ACHN (cell line): ENCODE results near the gene BAIAP3.
"Not testable (repeated sequence)": the region's sequence is repeated elsewhere in the genome, so short reads cannot be mapped to it uniquely, and the experiment has no call there.

Experiments used
- DNase-seq: peaks from one replicate; pipeline ENCODE4 v3.0.0-alpha.2; 2015
- in situ Hi-C: cut with HindIII; loops from 2 replicates; pipeline ENCODE4 v1.10.0; 2017; ENCODE audit warnings: low sequenced_read_pairs, low pct_ligation_motif_present, low pct_unique_long_range_greater_than_20kb

The BAIAP3 gene

GRCh38 chr16:1326946-1327618 lies 6.4 kb upstream of the BAIAP3 start:
- in situ Hi-C loops, result no loop called here
- DNase-seq, result no peak

DNA sequence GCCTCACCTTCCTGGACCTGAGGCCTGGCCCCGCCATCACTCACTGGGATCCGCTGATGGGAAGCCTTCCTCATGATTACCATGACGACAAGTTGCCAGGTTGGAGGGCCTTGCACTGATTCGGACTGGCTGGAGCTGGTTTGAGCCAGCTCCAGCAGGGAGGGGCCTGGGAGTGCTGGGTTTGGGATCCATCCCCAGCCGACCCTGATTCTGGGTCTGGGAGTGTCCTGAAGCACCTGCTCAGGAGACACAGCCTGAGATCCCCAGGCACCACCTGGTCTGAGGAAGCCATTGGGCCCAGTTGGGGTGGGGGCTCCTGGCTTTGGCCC lies 5.9 kb upstream of the BAIAP3 start:
- in situ Hi-C loops, result no loop called here
- no peak for DNase-seq

DNA sequence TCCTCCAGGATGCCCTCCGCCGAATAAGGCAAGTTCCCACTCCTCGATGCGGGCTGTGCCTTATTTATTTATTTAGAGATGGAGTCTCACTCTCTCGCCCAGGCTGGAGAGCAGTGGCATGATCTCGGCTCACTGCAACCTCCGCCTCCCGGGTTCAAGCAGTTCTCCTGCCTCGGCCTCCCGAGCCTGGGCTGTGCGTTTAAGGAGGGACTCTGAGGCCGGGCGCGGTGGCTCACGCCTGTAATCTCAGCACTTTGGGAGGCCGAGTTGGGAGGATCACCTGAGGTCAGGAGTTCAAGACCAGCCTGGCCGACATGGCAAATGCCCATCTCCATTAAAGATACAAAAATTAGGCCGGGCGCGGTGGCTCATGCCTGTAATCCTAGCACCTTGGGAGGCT lies 5.3 kb upstream of the BAIAP3 start:
- DNase-seq, in situ Hi-C loops: not testable (repeated sequence)

DNA sequence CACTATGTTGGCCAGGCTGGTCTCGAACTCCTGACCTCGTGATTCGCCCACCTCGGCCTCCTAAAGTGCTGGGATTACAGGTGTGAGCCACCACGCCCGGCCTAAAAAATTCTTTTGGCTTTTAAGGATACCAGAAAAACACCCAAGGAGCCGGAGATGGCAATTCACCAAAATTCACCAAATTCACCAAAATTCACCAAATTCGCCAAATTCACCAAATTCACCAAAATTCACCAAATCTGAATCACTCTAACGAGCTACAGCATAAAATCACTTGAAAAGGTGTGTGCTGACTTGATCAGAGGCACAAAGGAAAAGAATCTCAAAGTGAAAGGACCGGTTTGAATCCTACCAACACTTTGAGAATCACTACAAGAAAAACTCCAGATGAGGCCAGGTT lies 4.5 kb upstream of the BAIAP3 start:
- in situ Hi-C loops, DNase-seq: not testable (repeated sequence)

GRCh38 chr16:1330260-1330914 lies 3.1 kb upstream of the BAIAP3 start:
- DNase-seq, result no peak
- in situ Hi-C loops, result no loop called here

DNA sequence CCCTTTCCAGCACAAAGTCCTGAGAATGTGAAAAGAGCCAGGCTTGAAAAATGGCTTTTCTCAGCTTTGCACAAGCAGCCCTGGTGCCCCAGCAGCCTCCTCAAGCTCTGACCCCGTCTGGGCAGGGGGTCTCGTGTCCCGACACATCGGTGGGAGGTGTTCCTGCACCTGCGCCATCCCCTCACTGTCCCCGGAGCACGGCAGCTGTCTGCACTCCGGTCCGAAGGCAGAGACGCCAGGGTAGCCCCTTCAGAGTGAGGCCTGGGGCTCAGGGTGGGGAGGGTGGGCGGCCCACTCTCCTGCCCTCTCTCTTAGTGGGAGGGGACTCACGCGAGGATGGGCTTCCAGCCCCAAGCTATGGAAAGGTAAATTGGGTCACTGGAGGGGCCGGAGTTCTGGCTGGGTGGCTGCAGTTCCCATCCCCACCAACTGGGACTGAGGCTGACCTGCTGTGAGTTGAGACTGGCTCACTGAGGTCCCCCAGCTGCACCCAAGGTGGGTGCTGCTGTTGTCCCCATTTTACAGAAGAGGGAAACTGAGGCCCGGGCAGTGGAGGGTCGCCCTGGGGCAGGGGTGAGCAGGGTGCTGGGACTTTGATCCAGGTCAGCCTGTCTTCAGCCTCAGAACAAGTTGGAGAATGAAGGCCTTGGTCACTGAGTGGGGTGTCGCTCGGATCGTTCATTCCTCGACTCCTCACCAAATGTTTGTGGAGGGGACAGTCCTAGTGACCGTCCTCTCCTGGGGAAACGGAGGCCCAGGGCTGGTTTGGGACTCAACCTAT lies 2.3 kb upstream of the BAIAP3 start:
- in situ Hi-C loops, result no loop called here
- DNase-seq, result no peak

DNA sequence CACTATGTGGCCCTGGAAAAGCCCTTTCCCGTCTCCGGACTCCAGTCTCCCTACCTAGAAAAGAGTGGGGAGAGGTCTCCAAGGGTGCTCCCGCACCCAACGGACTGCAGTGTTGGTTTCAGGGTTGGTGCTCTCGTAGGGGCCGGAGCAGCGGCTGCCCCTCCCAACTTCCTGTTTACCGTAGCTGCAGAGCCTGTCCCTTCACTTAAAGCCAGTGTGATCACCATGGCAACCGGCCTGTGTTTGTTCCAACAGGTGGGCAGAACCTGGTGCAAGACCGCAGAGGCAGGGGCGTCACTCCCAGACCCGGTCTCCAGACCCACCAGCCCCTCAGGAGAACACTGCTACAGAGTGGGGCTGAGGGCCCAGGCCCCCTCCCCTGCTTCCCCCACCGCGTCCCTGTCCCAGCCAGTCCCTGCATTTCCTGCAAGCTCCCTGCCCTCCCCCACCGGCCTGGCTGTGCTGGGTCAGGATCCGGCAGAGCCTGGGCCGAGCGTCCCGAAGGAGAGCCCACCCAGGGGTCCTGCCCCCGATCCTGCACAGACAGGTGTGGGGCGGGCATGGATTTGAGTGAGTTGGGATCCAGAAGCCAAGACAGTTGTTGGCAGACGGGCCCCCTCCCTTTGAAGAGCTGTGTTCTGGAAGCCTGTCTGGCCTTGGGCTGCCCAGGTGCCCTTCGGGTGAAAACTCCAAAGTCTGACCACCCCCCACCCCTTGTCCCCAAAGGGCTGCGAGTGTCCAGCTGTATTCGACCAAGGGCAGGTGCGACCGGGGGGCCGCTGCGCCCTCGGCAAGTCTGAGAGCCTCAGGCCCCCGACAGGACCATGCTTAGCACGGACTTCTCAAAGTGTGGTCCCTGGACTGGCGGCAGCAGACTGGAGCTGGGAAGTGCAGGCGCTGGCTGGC lies 1.5 kb upstream of the BAIAP3 start:
- no peak for DNase-seq
- in situ Hi-C loops, result no loop called here

DNA sequence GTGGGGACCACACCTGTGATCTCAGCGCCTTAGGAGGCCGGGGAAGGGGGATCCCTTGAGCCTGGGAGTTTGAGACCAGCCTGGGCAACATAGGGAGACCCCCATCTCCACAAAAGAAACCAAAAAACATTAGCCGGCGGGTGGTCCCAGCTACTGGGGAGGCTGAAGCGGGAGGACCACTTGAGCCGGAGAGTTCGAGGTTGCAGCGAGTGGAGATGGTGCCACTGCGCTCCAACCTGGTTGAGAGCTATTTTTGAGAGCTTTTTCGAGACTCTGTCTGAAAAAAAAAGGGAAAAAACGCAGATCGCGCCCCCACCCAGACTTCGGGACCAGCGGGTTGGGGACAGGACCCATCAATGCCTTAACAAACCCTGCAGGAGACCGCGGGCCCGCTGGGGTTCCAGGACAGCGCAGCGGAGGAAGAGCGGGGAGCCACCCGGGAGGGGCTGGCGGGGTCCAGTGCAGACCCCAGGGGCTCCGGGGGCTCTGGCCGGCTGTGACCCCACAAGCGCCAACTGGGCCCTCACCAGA lies 762 bp upstream of the BAIAP3 start:
- in situ Hi-C loops, result no loop called here
- DNase-seq, result no peak

- in situ Hi-C loops, result no loop called here
- DNase-seq, result no peak
Observed at GRCh38 chr16:1333854-1334700, 632 bp downstream of the BAIAP3 start.

GRCh38 chr16:1334739-1335138 lies 1.3 kb downstream of the BAIAP3 start:
- no peak for DNase-seq

DNA sequence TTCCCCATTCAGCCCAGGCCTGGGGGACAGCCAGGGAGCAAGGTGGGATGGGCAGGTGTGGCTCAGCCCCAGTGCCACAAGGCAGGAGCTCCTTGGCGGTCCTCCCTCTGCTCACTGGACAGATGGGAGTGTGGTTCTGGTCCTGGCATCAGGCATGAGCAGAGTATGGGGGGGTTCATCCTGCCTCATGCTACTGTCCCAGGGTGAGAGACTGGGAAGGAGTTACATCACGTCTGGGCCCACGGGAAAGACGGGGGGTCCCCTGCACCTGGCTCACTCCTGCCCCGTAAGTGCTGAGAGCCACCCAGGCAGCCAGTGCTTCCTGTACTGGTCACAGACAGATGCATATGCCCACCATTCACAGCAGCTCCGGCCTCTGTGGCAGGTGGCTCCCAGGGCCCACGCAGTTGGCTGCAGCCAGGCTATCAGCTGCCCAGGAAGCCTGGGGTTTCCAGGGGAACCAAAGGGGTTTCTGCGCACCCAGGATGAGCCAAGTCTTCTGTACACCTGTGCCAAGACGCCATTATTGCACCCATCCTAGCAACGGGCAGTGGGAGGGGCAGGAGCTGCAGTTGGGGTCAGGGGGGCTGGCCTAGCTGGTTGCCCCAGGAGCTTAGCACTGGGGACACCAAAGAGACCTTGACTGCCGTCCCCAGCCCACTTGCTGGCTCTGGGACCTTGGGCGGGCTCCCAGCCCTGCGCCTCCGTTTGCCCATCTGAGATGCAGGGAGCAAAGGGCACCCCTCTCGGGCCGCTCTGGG lies 1.9 kb downstream of the BAIAP3 start:
- in situ Hi-C loops, result no loop called here
- no peak for DNase-seq

More at GRCh38 chr16:1334739-1335138, 1.3 kb downstream of the BAIAP3 start:
- in situ Hi-C loops, result no loop called here

- DNase-seq, result no peak
- in situ Hi-C loops, result no loop called here
Observed at GRCh38 chr16:1335996-1336395, 2.6 kb downstream of the BAIAP3 start.

GRCh38 chr16:1336619-1337018 lies 3.2 kb downstream of the BAIAP3 start:
- no peak for DNase-seq
- in situ Hi-C loops, result no loop called here

- in situ Hi-C loops, result no loop called here
- DNase-seq, result no peak
Observed at GRCh38 chr16:1337486-1337885, 4.0 kb downstream of the BAIAP3 start.

GRCh38 chr16:1338119-1338730 lies 4.8 kb downstream of the BAIAP3 start:
- DNase-seq, result peak; percentile 22
- in situ Hi-C loops, result no loop called here

- in situ Hi-C loops, result no loop called here
- no peak for DNase-seq
Observed at GRCh38 chr16:1338855-1339675, 5.6 kb downstream of the BAIAP3 start.
